Lower leg skin (tissue), 4 donors: Measurements from ENCODE around the gene DNAJB4. TPM values are rescaled to one million over a fixed set of nuclear protein-coding genes. Genes with fewer than 3 reads are reported as not detected.
"Not testable (repeated sequence)": the region's sequence is repeated elsewhere in the genome, so short reads cannot be mapped to it uniquely, and the experiment has no call there.

ENCODE experiments used
- DNase-seq, 2 donors: peaks; one replicate each; pipeline ENCODE4 v3.0.0-alpha.2; 2019; ENCODE audit warnings: low spot score in 2 of 2
- H3K4me3 ChIP-seq: fragments of 200-600 bp; sonication (generic); 2 replicates; pipeline ENCODE4 v1.5.1; 2017; ENCODE audit warnings: mild to moderate bottlenecking, low read depth; ENCODE audit not compliant: poor library complexity, severe bottlenecking
- POLR2A ChIP-seq, 2 donors: fragments of 450-650 bp; IDR thresholded peaks; one replicate each; pipeline ENCODE4 v1.6.1; 2016 to 2017; ENCODE audit warnings: antibody characterized with exemption in 2 of 2, mild to moderate bottlenecking in 1 of 2, moderate library complexity in 1 of 2
- WGBS, 2 donors: methylation state at CpG; one replicate each; pipeline ENCODE4 v1.1.5; 2018; 5-methylcytosine and 5-hydroxymethylcytosine counted together
- intact Hi-C: fragments of 100-400 bp; cut with DNase I; formaldehyde crosslinking; loops from one replicate; pipeline ENCODE4 v1.15.0; 2023; ENCODE audit warnings: low total_unique reads
- total RNA-seq, 4 donors: library from RNA; depleted of rRNA; stranded (reverse); fragments of >200 nt; gene quantifications; one replicate each; pipeline ENCODE4 v1.1.0, GENCODE V29; 2016
- TF ChIP-seq, protein P1 (sequence below), 3 donors: fragments of 450-650 bp; IDR thresholded peaks; one replicate each; pipeline ENCODE4 v1.5.1; 2016; ENCODE audit warnings: antibody characterized with exemption in 3 of 3, mild to moderate bottlenecking in 3 of 3, moderate library complexity in 2 of 3

DNAJB4 gene
- total RNA-seq, 4 donors from 2014 or later, result 9.3 to 15.5 (median 13.6) TPM

DNA sequence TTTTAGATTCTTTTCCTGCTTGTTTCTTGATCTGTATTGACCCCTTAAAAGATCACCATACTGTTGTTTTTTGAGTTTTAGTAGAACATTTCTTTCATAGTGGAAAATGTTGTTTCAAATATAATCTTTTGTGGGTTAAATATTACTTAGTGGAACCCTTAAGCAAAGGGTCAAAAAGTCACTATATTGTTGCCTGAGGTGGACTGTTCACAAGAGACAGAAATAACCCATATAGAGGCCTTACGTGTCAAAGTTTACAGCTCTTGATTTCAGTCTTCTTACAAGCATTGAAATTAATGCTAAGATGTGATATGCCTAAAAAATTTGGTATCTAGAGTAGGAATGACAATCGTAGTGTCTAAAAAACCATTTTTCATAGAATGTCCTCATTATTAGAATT is 6.3 kb downstream of the DNAJB4 start:
- intact Hi-C loops, result no loop called here
- no peak for TF ChIP-seq POLR2A (IDR thresholded peaks at IDR 0.05)
- TF ChIP-seq, protein P1, sequence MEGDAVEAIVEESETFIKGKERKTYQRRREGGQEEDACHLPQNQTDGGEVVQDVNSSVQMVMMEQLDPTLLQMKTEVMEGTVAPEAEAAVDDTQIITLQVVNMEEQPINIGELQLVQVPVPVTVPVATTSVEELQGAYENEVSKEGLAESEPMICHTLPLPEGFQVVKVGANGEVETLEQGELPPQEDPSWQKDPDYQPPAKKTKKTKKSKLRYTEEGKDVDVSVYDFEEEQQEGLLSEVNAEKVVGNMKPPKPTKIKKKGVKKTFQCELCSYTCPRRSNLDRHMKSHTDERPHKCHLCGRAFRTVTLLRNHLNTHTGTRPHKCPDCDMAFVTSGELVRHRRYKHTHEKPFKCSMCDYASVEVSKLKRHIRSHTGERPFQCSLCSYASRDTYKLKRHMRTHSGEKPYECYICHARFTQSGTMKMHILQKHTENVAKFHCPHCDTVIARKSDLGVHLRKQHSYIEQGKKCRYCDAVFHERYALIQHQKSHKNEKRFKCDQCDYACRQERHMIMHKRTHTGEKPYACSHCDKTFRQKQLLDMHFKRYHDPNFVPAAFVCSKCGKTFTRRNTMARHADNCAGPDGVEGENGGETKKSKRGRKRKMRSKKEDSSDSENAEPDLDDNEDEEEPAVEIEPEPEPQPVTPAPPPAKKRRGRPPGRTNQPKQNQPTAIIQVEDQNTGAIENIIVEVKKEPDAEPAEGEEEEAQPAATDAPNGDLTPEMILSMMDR (IDR thresholded peaks at IDR 0.05), result no peak
- WGBS, 2 donors, result 92% methylated on average over 2 of the region's 2 CpGs
- no peak for DNase-seq
- no peak overlapping the region for H3K4me3 ChIP-seq

DNA sequence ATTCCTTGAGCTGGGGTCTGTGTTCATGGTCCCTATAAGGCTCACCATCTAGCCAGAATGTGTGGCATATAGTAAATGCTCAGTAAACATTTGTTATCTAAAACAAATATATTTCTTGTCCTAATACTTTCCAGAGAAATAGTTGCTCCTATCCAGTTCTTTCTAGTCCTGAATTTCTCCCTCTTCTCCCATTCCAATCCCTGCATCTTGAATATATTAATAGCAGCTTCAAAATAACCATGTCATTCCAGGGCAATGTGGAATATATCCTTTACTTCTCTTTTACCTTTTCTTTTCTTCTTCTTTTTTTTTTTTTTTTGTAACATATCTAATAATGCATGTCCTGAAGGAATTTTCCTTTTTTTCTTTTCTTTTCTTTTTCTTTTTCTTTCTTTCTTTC is 10.4 kb downstream of the DNAJB4 start:
- no peak overlapping the region for H3K4me3 ChIP-seq
- TF ChIP-seq, protein P1 (IDR thresholded peaks at IDR 0.05), result no peak
- no peak for TF ChIP-seq POLR2A (IDR thresholded peaks at IDR 0.05)
- intact Hi-C loops, result no loop called here
- no peak for DNase-seq

DNA sequence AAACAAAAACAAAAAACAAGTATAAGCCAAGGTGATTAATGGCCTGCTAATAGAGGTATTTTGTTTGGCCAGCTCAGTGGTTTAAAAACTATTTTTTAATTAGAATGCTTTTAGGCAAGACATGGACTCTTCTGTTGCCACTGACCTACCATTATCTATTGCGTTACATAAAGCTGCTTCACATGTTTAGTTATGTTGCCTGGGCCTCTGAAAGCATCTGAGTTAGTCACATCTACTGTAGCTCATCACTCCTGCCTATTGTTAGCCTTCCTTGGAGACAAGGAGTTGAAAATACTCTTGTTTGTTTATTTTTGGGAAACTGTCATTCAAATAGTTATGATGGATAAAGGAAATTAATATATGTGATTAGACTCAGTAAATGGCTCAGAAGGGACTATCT is 14.3 kb downstream of the DNAJB4 start:
- no peak overlapping the region for H3K4me3 ChIP-seq
- no peak for DNase-seq
- intact Hi-C loops, result no loop called here
- TF ChIP-seq, protein P1 (IDR thresholded peaks at IDR 0.05), result no peak
- no peak for TF ChIP-seq POLR2A (IDR thresholded peaks at IDR 0.05)
- WGBS, 2 donors, result 94 to 97% methylated on average over 1 of the region's 1 CpG

DNA sequence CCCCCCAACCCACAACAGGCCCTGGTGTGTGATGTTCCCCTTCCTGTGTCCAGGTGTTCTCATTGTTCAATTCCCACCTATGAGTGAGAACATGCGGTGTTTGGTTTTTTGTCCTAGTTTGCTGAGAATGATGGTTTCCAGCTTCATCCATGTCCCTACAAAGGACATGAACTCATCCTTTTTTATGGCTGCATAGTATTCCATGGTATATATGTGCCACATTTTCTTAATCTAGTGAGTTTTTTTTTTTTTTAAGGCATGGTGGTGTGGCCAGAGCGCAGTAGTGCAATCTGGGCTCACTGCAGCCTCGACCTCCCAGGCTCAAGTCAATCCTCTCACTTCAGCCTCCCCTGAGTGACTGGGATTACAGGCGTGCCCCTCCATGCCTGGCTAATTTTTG is 16.4 kb downstream of the DNAJB4 start:
- H3K4me3 ChIP-seq, DNase-seq, intact Hi-C loops: not testable (repeated sequence)
- WGBS, 2 donors, result 99% methylated on average over 4 of the region's 4 CpGs

DNA sequence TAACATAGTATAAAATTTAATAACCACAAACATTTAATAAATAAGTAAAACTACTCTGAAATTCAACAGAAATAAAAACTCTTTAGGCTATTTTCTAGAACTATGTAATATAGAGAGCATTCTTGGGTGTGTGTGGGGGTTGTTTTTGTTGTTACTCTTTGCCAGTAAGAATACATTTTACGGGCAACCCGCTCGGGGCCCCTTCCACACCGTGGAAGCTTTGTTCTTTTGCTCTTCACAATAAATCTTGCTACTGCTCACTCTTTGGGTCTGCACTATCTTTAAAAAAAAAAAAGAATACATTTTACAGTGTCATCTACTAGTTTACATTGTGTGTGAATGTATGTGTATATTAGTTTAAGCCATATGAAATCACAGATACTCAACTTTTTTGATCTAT is 25.1 kb downstream of the DNAJB4 start:
- DNase-seq, result no peak
- TF ChIP-seq, protein P1 (IDR thresholded peaks at IDR 0.05), result no peak
- TF ChIP-seq POLR2A (IDR thresholded peaks at IDR 0.05), result no peak
- no peak overlapping the region for H3K4me3 ChIP-seq
- intact Hi-C loops, result no loop called here
- WGBS, 2 donors, result 78 to 83% methylated on average over 4 of the region's 4 CpGs

DNA sequence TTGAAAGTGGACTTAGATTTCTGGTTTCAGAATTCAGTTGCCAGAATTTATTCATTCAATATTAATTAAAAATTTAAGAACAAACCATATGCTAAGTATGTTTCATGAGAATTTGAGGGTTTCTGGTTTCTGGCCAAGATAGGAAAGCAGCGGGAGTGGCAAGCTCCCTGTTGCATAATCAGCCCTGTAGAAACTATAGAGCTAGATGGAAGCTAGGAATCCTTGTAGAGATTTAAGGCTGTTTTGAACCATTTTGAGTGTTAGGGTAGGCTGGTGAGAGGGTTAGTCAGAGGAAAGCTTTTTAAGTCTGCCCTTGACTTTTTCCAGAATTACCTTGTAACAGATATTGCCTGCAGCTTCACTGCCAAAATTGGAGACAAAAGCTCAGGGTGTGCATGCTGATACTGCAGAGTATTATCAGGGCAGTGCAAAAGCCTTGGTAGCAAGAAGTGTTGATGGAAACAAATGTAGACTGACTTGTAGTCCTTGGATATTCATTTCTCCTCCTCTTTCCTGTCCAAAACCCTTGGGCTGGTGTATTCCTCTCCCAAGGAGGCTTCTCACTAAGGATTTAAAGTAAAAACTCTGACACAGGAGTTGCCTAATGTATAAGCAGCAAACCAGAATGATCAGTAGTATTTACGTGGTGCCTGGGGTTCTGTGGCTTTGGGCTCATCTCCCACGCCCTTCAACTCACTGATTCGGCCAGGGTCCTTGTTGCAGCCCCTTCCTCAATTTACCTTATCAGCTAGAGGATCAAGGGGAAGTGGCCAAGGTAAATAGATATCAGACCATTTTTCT is 28.5 kb downstream of the DNAJB4 start:
- intact Hi-C loops, result no loop called here
- WGBS, 2 donors, result 60 to 63% methylated on average over 4 of the region's 4 CpGs
- TF ChIP-seq POLR2A (IDR thresholded peaks at IDR 0.05), result no peak
- TF ChIP-seq, protein P1 (IDR thresholded peaks at IDR 0.05), result no peak
- DNase-seq, result no peak
- no peak overlapping the region for H3K4me3 ChIP-seq
